ENCODE data around the gene CAMKV.

CAMKV gene

DNA sequence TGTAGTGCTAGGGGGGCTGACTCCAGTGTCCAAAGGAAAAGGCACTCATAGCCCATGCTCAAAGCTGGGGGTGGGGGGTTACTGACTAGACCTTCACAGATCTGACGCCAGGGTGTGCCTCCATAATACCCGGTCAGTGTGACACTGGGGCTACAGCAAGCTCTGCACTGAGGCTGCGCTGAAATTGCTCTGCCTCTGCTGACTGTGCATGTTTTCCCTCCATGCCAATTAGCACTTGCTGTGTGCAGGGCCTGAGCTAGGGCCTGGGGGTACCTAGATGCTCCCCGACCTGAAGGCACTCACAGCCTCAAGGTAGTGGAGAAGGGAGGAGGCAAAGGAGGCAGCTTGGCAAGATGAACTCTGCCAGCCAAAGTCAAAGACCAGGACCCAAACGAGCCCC is 5.2 kb downstream of the CAMKV start:
- Histone ChIP-seq H3K36me3 (replicated peaks; ENCODE audit: insufficient read depth, low read length) (no peaks in the 10 kb centered on the region), H4K20me1 (ENCODE audit: insufficient read depth, low read length) (no peaks in the 10 kb centered on the region), H3K79me2 (ENCODE audit: low read length) (no peaks in the 10 kb centered on the region), H2AFZ (ENCODE audit: low read length) (no peak overlapping the region), H3K9me2 (replicated peaks; ENCODE audit: insufficient read depth, low read length) (no peaks in the 10 kb centered on the region), H3K27ac (ENCODE audit: low read length) (no peak overlapping the region), H3K27me3 (replicated peaks; ENCODE audit: insufficient read depth, low read length) (peaks cover 55% of the 10 kb centered on the region), H3K4me3 (ENCODE audit: low read length) (no peak overlapping the region), H3F3A (ENCODE audit: insufficient read depth, low read length) (no peaks in the 10 kb centered on the region), H3K9ac (ENCODE audit: low read length) (no peak overlapping the region), H3K4me2 (ENCODE audit: low read depth, low read length) (no peak overlapping the region), H3K4me1 (ENCODE audit: low read length) (no peaks in the 10 kb centered on the region), H3K9me3 (replicated peaks; ENCODE audit: insufficient read depth, low read length) (no peaks in the 10 kb centered on the region)
- DNase-seq = no peak
- TF ChIP-seq EZH2 (optimal IDR thresholded peaks at IDR 0.05; ENCODE audit: low read depth, low read length) (no peak), EZH2phosphoT487 (IDR thresholded peaks at IDR 0.05; ENCODE audit: low read length) (no peak)
- TF ChIP-seq, protein P1, sequence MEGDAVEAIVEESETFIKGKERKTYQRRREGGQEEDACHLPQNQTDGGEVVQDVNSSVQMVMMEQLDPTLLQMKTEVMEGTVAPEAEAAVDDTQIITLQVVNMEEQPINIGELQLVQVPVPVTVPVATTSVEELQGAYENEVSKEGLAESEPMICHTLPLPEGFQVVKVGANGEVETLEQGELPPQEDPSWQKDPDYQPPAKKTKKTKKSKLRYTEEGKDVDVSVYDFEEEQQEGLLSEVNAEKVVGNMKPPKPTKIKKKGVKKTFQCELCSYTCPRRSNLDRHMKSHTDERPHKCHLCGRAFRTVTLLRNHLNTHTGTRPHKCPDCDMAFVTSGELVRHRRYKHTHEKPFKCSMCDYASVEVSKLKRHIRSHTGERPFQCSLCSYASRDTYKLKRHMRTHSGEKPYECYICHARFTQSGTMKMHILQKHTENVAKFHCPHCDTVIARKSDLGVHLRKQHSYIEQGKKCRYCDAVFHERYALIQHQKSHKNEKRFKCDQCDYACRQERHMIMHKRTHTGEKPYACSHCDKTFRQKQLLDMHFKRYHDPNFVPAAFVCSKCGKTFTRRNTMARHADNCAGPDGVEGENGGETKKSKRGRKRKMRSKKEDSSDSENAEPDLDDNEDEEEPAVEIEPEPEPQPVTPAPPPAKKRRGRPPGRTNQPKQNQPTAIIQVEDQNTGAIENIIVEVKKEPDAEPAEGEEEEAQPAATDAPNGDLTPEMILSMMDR (IDR thresholded peaks at IDR 0.05; ENCODE audit: low read length) = no peak

DNA sequence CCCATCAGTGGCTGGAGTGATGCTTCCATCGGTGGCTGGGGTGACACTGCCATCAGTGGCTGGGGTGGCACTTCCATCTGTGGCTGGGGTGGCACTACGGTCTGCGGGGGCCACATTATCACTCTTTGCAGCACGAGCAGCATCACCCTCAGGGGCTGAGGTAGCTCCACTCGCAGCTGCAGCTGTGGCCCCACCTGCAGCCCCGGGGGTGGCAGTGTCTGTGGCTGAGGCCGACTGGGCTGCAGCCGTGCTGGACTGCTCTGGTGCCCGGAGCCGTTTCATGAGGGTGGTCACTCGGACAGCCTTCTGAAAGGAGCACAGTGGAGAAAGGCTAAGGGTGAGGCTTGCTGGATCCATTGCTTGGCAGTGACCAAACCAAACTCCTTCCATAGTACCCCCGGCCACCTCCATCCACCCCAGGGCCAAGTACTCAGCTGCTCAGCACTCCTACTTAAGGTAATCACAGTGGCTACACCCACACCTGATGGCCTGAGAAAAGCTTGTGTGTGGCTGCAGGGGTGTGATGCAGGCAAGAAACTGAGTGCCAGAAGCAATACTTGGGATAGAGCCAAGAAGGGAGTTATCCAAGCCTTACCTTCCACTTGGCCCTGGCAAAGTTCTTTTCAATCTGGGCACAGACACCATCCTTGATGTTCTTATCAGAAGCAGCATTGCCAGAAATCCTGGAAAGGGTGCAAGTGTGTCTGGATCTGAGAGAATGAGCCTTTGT is 10.0 kb downstream of the CAMKV start:
- DNase-seq = no peak
- TF ChIP-seq, protein P1 (IDR thresholded peaks at IDR 0.05; ENCODE audit: low read length) = no peak
- TF ChIP-seq EZH2 (optimal IDR thresholded peaks at IDR 0.05; ENCODE audit: low read depth, low read length) (no peak), EZH2phosphoT487 (IDR thresholded peaks at IDR 0.05; ENCODE audit: low read length) (no peak)
- Histone ChIP-seq H3K27ac (ENCODE audit: low read length) (no peak overlapping the region), H3F3A (ENCODE audit: insufficient read depth, low read length) (no peaks in the 10 kb centered on the region), H3K4me3 (ENCODE audit: low read length) (no peak overlapping the region), H3K27me3 (replicated peaks; ENCODE audit: insufficient read depth, low read length) (peaks cover 28% of the 10 kb centered on the region), H3K79me2 (ENCODE audit: low read length) (peaks cover 14% of the 10 kb centered on the region), H3K9ac (ENCODE audit: low read length) (no peak overlapping the region), H3K36me3 (replicated peaks; ENCODE audit: insufficient read depth, low read length) (no peaks in the 10 kb centered on the region), H3K4me2 (ENCODE audit: low read depth, low read length) (no peak overlapping the region), H3K4me1 (ENCODE audit: low read length) (peaks cover 10% of the 10 kb centered on the region), H3K9me2 (replicated peaks; ENCODE audit: insufficient read depth, low read length) (no peaks in the 10 kb centered on the region), H3K9me3 (replicated peaks; ENCODE audit: insufficient read depth, low read length) (no peaks in the 10 kb centered on the region), H2AFZ (ENCODE audit: low read length) (no peak overlapping the region), H4K20me1 (ENCODE audit: insufficient read depth, low read length) (no peaks in the 10 kb centered on the region)

DNA sequence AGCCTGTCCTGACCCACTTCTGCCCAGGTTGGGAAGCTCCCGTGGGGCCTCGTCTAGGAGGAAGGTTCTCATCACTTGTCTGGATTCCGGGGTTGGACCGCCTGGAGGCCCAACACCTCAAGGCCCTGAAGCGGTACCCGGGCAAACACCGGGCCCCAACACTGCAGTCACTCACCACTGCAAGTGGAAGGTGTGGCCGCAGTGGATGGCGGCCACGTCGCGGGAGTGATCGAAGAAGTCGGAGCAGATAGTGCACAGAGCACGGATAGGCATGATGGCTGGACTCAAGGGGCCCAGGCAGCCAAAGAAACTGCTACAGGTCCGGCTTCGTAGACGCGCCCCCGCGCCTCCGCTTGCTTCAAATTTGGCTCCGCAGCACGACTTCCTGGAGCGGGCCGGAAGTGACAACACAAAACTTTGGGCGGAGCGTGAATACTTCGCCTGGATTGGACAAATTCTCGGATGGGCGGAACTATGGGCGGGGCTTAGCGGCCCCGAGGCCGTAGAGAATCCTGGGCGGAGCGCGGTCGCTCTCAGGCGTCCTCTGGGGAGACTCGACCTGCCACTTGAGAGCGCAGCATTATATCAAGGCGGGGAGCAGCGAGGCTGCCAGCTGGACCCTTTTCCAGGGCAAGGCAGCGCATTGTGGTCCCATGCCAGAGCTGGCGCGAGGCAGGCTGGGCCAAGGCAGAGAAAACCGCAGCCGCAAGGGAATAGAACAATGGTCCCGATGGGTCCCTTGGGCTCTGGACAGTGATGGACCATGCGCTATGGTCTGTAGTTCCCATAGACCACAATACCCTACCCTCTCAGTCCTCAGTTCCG is 13.3 kb downstream of the CAMKV start, which contains the start of gene TRAIP:
Gene TRAIP (minus strand): TSS at position 384 of the 825 bp plus-strand sequence. CDS start 111 bp downstream, at position 273.
- Histone ChIP-seq H3K9me3 (replicated peaks; ENCODE audit: insufficient read depth, low read length) (no peaks in the 10 kb centered on the region), H3K36me3 (replicated peaks; ENCODE audit: insufficient read depth, low read length) (no peaks in the 10 kb centered on the region), H3K4me2 (ENCODE audit: low read depth, low read length) (peak within 1 kb of the TSS; percentile 100), H3K27me3 (replicated peaks; ENCODE audit: insufficient read depth, low read length) (no peaks in the 10 kb centered on the region), H2AFZ (ENCODE audit: low read length) (peak within 1 kb of the TSS; percentile 99), H3K4me1 (ENCODE audit: low read length) (peaks cover 10% of the 10 kb centered on the region), H4K20me1 (ENCODE audit: insufficient read depth, low read length) (no peaks in the 10 kb centered on the region), H3K9ac (ENCODE audit: low read length) (peak within 1 kb of the TSS; percentile 71), H3K9me2 (replicated peaks; ENCODE audit: insufficient read depth, low read length) (no peaks in the 10 kb centered on the region), H3K4me3 (ENCODE audit: low read length) (peak within 1 kb of the TSS; percentile 99), H3K79me2 (ENCODE audit: low read length) (peaks cover 24% of the 10 kb centered on the region), H3K27ac (ENCODE audit: low read length) (0 out of 2 replicates have a peak within 1 kb of the TSS, but pooled peaks have one; percentile 19), H3F3A (ENCODE audit: insufficient read depth, low read length) (no peaks in the 10 kb centered on the region)
- peak; percentile 94 for DNase-seq
- TF ChIP-seq, protein P1 (IDR thresholded peaks at IDR 0.05; ENCODE audit: low read length) = peak; percentile 5; the same call in 1 of the 2 replicates
- TF ChIP-seq EZH2 (optimal IDR thresholded peaks at IDR 0.05; ENCODE audit: low read depth, low read length) = no peak

Data from MM.1S (cell line).